Measurements from ENCODE around the gene MGST1.

The MGST1 gene

GRCh38 chr12:16347391-16348298, at the start of gene MGST1:
TSS of gene MGST1 (plus strand) at chr12:16347645. CDS start at chr12:16354253, 6,608 bp downstream.
- DNase-seq: no peak

GRCh38 chr12:16299403-16299802, 48.0 kb upstream of the MGST1 start:
- DNase-seq: no peak

- no peak for DNase-seq
These were observed 47.3 kb upstream of the MGST1 start for GRCh38 chr12:16300122-16300521.

GRCh38 chr12:16300736-16301135, 46.7 kb upstream of the MGST1 start:
- no peak for DNase-seq

- no peak for DNase-seq
These were observed 43.5 kb upstream of the MGST1 start for GRCh38 chr12:16303939-16304338.

DNA sequence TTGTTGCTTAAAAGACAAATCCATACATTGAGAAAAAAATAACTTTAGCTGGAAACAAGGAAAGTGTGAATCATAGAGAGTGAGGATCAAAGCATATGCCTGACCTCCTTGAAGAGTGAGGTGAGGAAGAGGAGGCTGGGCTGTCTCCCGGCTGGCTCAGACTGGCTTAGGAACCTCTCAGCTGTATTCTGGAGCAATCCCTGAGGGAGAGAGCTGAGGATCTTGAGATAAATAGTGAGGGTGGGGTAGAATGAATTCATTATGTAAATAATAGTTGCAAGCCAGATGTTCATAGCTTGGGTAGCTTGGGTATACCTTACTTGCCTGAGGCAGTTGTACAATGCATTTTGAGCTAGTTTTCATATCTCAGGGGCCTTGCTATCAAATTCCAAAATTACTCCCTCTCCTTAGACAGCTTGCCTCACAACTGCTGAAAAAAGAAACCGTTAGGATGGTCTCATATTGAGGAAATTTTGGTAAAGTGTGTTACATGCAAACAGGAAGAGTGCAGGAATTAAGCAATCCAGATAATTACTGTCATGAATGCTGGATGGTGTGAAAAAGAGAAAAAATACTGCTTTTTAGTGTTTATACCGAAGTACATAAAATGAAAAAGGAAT, 39.5 kb upstream of the MGST1 start:
- DNase-seq: no peak

- DNase-seq: no peak
These were observed 36.5 kb upstream of the MGST1 start for GRCh38 chr12:16310934-16311333.

GRCh38 chr12:16323010-16323409, 24.4 kb upstream of the MGST1 start:
- no peak for DNase-seq

DNA sequence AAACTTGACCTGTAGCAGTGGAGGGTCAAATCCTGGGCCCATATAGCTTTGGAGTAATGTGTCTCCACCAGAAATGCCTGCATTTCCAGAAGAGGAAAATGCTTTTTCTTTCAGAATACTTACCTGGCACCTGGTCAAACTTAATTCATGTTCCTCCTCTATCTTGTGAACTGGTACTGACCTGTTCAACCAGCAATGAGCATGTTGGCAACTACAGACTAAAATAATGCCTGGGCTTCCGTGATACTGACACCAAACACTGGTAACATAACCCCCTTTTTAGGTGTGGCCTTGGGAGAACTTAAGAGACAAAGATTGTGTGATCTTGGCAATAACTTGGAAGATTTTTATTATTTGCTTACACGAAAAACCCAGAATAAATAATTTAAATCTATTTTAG, 23.8 kb upstream of the MGST1 start:
- DNase-seq: no peak

DNA sequence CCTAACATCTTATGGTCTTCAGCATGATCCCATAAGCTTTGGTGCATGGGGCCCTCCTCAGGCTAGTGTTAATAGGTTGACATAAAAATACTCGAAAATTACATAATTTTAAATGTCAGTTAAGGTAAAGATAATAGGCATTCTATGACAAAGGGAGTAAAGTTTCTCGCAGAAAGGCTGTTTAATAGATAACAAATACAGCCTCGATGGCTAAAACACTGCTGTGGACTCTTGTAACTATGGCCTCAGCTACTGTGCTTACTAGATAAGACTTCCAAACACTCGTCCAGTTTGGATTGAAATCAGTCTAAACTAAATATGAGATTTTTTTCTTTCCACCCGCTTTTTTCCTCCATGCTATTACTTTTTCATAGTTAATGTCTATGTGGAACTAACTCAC, 23.2 kb upstream of the MGST1 start:
- no peak for DNase-seq

GRCh38 chr12:16324772-16325171, 22.7 kb upstream of the MGST1 start:
- DNase-seq: no peak

GRCh38 chr12:16325426-16325825, 22.0 kb upstream of the MGST1 start:
- DNase-seq: no peak

DNA sequence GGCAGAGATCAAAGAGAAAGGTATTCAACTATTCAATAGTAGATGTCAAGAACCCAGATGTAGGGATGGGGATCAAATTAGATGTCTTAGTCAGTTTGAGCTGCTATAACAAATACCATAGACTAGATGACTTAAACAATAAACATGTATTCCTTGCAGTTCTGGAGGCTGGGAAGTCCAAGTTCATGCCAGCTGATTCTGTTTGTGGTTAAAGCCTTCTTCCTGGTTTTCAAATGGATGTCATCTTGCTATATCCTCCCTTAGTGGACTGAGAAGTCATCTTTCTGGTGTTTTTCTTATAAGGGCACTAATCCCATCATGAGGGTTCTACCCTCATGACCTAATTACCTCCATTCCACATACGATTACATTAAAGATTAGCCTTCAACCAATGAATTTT, 19.5 kb upstream of the MGST1 start:
- no peak for DNase-seq

- no peak for DNase-seq
These were observed 17.9 kb upstream of the MGST1 start for GRCh38 chr12:16329594-16329993.

- DNase-seq: no peak
These were observed 16.9 kb upstream of the MGST1 start for GRCh38 chr12:16330560-16330959.

DNA sequence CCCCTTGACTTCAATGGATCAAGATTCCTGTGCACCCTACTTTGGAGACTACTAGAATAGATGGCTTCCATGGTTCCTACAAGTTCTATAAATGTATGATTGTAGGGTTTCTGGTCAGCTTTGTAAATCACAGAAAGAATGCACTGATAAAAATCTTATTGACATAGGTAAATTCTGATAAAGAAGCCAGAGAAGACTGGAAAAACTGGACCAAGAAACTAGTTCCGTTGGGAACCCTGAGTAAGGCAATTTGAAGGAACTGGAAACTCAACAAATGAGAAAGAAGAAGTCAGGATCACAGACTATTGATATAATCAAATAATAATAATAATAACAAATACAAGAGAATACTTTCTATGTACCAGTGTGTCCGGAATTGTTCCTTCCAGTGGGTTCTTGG, 15.4 kb upstream of the MGST1 start:
- DNase-seq: no peak

GRCh38 chr12:16335838-16336237, 11.6 kb upstream of the MGST1 start:
- no peak for DNase-seq

DNA sequence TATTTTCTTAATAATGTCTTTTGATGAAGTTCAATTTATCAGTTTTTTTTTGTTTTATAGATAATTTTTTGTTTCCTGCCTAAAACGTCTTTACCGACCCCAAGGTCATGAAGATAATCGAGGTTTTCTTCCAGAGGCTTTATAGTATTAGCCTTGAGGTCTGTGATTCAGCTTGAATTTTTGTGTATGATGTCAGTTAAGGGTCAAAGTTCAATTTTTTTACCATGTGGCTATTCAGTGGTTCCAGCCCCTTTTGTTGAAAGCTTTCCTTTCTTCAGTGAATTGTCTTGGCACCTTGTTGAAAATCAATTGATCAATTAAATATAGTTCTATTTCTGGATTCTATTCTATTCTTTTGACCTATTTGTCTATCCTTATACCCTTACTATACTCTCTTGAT, 3.2 kb upstream of the MGST1 start:
- DNase-seq: no peak

GRCh38 chr12:16345105-16345504, 2.3 kb upstream of the MGST1 start:
- DNase-seq: no peak

DNA sequence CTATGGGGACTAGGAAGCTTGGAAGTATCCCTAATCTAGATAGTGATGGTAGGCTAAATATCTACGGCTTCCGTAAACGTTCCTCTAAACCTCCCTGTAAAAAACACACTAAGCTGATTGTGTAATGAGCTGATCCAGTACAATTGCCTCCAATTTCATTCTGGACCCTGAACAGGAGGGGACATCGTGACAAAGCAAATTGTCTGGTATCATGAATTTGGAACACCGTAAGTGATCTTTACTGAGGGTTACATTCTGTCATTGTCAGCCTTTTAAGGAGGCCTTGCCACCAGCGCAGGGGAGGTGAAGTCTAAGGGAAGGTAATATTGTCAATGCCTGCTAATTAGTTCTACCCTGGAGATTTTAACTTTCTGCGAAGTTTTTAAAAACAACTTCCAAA, 487 bp upstream of the MGST1 start:
- DNase-seq: no peak

DNA sequence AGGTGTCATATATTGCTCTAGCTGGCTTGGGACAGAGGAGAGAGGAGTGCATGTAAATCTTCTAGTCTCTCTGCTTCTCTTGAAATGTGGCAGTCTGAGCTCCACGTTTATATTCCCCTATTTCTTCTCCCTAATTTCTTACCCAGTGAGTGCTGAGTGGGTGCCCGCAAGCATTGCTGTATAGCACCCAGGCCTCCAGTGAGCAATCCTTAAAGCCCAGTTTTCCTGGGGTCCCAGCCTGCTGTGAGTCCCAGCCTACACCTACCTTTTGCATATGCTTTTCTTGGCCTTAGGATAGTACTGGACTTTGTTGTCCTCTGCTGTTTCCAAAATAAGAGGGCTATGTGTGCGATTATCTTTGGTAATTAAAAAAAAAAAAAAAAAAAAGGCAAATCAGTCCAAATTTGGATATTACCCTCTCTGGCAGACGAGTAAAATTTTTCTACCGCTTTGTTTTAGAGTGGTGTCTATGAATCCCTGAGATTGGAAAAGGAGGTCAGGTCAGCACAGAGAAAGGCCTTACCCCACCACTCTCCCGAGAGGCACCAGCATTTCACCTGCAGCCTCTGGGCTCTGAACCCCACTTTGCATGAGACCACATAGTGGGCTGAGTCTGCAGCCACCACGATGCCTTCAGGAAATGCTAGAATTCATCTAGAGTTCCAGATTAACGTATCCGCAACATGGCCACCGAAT, 1.1 kb downstream of the MGST1 start:
- no peak for DNase-seq

- no peak for DNase-seq
These were observed 1.7 kb downstream of the MGST1 start for GRCh38 chr12:16349131-16349460.

DNA sequence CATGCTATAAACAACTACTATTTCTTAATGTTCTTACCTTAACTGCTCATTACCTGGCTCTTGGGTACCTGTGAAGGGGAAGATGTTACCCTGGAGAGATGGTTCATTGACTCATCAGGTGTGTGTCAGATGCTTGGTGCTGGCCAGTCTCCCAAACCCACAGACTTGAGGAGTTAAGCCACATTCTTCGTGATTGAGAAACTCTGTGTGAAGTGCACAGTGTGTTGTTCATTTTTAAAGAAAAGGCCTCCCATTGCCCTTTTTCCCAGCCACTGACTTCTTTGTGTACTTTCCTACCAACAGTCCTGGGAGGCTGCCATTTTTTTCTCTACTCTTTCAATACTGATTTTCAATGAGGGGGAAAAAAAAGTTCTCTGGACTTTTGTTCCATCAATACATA, 3.2 kb downstream of the MGST1 start:
- no peak for DNase-seq

- no peak for DNase-seq
These were observed 5.0 kb downstream of the MGST1 start for GRCh38 chr12:16352481-16352880.

Measured in activated CD4-positive, alpha-beta T cell treated with anti-CD3 and anti-CD28 coated beads for 4 hours (primary cell).